SK-N-SH treated with all-trans-retinoic acid at 6 μM for 48 hours (cell line): ENCODE results near the gene AAMDC.

Source experiments
- ARNTL ChIP-seq: fragments of 450-650 bp; formaldehyde crosslinking; IDR thresholded peaks from 2 replicates; pipeline ENCODE4 v1.5.0; 2020; ENCODE audit warnings: low read depth, mild to moderate bottlenecking, moderate library complexity, borderline replicate concordance
- POU6F1 ChIP-seq: fragments of 250-450 bp; sonication (Bioruptor Pico); IDR thresholded peaks from 2 replicates; pipeline ENCODE4 v1.8.0; 2021; ENCODE audit warnings: low read depth, mild to moderate bottlenecking, moderate library complexity, borderline replicate concordance
- ZFP30 ChIP-seq: fragments of 450-650 bp; formaldehyde crosslinking; IDR thresholded peaks from 2 replicates; pipeline ENCODE4 v1.5.0; 2022; ENCODE audit warnings: mild to moderate bottlenecking, moderate library complexity
- TF ChIP-seq, protein P1 (sequence below): fragments of 250-450 bp; sonication (Bioruptor Pico); IDR thresholded peaks from 2 replicates; pipeline ENCODE4 v1.8.0; 2020; ENCODE audit warnings: mild to moderate bottlenecking, moderate library complexity, borderline replicate concordance
- TF ChIP-seq, protein P2 (sequence below): fragments of 250-450 bp; sonication (Bioruptor Pico); IDR thresholded peaks from 2 replicates; pipeline ENCODE4 v1.5.1; 2020; ENCODE audit warnings: low read depth, mild to moderate bottlenecking, moderate library complexity

GRCh38 chr11:77789731-77790476 is 31.0 kb upstream of the AAMDC start:
- TF ChIP-seq, protein P1, sequence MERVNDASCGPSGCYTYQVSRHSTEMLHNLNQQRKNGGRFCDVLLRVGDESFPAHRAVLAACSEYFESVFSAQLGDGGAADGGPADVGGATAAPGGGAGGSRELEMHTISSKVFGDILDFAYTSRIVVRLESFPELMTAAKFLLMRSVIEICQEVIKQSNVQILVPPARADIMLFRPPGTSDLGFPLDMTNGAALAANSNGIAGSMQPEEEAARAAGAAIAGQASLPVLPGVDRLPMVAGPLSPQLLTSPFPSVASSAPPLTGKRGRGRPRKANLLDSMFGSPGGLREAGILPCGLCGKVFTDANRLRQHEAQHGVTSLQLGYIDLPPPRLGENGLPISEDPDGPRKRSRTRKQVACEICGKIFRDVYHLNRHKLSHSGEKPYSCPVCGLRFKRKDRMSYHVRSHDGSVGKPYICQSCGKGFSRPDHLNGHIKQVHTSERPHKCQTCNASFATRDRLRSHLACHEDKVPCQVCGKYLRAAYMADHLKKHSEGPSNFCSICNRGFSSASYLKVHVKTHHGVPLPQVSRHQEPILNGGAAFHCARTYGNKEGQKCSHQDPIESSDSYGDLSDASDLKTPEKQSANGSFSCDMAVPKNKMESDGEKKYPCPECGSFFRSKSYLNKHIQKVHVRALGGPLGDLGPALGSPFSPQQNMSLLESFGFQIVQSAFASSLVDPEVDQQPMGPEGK (CRISPR knock-in tag) = no peak
- TF ChIP-seq POU6F1 (CRISPR knock-in tag) (no peak), ZFP30 (CRISPR knock-in tag) (no peak), ARNTL (CRISPR knock-in tag) (no peak)
- TF ChIP-seq, protein P2, sequence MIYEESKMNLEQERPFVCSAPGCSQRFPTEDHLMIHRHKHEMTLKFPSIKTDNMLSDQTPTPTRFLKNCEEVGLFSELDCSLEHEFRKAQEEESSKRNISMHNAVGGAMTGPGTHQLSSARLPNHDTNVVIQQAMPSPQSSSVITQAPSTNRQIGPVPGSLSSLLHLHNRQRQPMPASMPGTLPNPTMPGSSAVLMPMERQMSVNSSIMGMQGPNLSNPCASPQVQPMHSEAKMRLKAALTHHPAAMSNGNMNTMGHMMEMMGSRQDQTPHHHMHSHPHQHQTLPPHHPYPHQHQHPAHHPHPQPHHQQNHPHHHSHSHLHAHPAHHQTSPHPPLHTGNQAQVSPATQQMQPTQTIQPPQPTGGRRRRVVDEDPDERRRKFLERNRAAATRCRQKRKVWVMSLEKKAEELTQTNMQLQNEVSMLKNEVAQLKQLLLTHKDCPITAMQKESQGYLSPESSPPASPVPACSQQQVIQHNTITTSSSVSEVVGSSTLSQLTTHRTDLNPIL (CRISPR knock-in tag) = no peak
